NCI-H2081 (cell line): ENCODE data around the gene BTBD9.
A peak's percentile ranks its signal among the peaks of the same experiment; 100 is the strongest.

Source experiments
- DNase-seq, 2 experiments: peaks; one replicate each; lab custom pipeline; 2025; lab: John Stamatoyannopoulos, UW

Gene BTBD9

DNA sequence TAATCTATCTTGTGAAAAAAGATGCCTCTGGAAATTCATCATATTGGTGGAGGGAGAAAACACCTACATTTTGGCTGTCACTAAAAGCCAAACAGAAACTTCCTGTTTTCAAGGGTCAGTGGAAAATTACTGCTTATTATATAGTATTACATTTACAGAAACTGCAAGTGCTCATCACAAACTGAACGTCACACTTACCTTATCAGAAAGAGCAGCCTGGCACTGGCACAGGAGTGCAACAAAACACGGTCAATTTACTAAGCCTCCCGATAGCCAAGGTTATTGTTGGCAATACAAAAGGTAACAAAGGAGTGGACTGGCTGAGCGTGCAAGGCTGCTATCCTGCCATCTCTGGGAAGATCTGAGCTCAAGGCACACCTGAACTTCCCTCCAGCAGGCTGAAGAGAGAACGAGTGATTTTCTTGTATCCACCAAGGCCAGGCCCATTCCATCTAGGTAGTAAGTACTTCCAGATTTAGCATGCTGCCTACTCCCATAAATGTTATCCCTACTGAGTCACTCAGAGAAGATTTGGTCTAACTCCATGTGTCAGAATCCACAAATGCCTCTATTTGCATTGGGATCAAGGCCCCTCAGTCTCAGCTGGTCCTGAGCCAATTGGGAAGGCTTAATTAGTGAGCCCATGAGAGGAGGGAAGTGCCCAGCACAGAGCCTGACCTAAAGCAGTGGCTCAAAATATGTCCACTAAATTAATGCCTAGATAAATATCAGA lies 399.8 kb downstream of the BTBD9 start:
- DNase-seq: peak; percentile 39 to 72

DNA sequence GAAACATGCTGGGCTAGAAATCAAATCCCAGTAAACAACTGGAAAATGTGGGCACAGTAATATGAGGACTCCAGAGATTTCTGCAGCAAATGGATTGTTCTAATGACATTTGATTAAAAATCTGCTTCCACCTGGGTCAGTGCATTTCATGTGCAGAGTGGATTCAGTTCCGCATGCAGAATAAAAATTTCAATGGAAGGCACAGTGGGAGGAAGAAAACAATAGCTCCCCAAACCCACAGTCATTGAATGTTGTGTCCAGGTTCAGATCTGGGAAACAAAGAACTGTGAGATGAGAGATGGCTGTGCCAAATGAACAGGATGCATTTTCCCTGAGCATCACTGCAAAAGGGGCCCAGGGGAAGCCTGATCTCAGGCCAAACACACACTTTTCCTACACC lies 403.1 kb downstream of the BTBD9 start:
- peak in 1 of 2 experiments; percentile 29 for DNase-seq

DNA sequence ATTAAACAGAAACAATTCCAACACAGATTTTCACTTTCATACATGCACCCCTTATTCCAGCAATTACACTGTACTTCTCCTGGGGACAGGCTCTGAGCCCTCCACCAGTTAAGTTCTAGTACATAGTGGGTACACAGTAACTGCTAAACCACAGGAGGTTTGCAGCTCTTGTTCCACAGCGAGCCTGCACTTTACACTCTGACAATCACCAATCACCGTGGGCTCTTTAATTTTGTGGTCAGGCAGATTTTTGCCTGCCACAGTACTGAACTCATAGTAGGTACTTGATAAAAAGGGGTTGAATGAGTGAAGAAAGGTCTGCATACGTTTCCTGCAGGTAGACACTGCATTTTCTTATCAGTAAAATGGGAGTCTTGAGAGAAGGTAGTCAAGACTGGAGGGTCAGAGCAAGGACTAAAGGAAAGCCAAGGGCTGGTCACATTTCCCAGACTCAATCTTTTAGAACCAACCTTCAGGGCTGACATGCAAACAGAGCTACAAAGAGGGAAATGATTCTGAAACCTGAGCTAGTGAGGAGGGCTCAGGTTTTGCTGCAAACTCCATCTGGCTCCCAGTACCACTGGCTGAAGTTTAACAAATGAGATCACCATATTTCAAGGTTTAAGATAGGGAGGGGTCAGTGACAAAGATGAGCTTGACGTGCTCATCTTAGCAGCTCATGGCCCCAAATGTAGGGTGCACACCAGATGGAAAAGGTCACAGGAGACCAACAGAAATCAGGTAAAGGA lies 404.6 kb downstream of the BTBD9 start:
- no peak for DNase-seq

DNA sequence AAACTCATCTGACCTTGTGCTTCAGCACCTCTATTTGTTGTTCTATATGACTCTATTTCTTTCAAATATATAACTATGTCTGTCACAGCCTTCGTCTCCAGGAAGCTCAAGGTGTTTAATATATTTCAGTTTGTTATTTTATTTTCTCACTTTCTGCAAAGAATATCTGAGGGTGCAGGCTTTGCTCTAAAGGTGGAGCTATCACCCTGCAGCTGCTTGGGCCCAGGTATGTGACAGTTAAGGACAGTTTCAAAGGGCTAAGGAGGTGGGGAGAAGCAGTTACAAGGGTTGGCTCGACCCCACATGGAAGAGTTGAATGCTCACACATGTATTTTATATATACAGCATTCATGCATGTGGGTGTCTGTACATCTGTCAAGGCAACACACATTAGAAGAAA lies 405.6 kb downstream of the BTBD9 start:
- no peak for DNase-seq

DNA sequence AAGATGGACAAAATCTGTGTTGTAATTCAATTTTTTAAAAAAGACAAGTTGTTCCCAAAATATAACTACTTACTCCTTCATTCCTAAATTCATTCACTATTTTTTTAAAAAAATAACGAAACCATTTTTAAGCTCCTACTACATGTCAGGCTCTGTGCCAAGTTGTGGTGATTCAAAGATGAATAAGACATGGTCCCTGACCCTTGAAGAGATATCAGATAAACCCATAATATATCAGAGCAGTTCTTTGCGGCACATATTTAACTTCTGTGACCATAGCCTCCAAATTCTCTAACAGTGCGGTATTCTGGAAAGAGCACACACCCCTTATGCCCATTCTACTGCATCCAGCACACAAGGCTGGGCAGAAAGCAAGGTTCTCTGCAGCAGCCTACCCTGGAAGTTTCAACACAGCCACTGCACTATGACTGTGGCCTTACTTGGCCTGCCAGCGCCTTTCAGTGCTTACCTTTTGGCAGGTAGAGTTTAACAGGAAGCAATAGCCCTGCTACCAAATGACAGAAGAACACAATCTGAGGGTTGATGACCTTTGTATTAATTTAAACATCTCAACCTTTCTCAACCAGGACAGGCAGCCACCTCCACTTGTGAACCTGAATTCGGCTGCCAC lies 406.5 kb downstream of the BTBD9 start:
- no peak for DNase-seq

DNA sequence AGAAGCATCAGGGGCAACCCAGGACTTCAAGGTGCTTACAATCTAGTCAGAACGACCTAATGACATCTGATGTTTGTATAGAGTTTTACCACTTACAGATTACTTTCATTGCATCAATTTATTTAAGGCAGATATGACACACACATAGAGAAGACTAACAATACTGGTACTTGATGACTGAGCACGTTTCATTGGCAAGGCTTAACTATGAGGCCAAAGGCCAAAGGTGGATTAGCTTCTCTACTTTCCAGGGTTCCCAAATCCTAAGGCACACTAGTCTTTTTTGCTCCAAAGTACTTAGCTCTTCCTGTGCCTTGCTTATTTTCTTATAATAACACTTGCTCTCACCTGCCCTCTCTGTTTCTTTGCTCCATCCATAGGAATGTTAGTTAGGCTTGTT lies 414.0 kb downstream of the BTBD9 start:
- DNase-seq: no peak

DNA sequence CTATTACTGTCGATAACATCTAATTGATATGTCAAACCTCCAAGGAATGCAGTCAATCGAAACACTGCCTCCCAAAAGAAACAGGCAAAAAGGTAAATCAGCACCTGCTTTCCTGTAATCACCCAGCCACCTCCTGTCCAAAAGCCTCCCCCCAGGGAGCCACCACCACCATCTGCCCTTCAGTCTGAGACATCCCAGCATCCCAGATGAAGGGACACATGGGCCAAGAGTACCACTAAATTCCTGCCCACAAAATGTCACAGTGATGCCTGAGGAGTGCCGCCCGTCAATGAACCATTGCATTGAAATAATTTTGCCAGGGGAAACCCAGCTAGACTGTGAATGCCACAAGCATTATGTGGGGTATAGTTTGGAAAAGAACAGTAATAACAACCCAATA lies 418.5 kb downstream of the BTBD9 start:
- DNase-seq: no peak

DNA sequence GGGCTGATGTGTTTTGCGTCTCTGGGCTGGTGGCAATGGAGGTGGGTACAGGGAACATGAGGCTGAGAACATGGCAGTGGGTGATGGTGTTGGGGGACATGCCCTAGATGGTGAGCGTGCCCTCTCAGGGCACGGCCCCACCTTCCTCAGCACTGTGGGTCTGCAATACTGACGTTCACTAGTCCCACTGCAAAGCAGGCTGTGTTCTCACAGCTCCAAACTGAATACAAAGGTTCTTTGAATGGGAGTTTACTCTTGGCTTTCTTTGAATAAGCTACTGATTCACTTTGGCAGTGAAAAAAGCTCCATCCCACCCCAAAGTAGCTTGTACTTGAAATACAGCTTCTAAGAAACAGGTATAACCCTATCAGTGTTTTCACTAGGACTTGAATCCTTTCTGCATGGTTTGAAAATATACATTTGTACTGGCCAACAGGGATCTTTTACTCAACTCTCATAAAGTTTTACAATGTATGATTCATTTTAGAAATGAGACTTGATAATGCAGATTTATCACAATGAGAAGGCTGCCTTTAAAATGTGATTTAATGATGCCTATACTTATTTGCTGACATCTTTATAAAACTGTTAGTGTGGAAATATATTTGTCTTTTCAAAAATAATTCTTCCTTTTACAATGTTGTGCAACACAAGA lies 419.5 kb downstream of the BTBD9 start:
- no peak for DNase-seq

DNA sequence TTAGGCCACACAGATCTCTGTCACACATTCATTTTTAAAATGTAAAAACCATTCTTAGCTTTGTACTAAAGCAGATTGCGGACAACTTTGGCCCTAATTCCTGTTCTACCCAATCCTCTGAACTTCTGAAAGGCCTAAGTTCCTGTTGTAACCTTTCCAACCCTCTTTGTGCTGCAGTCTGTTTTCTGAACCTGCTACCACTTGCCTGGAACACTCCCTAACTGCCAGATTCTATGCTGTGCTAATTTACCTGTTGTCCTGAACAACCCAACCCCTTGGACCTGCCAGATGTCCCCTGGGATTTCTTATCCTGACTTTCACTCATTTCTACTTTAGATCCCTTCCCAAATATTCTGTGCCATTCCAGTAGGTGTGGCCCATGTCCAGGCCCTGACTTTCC lies 421.5 kb downstream of the BTBD9 start:
- DNase-seq: no peak

DNA sequence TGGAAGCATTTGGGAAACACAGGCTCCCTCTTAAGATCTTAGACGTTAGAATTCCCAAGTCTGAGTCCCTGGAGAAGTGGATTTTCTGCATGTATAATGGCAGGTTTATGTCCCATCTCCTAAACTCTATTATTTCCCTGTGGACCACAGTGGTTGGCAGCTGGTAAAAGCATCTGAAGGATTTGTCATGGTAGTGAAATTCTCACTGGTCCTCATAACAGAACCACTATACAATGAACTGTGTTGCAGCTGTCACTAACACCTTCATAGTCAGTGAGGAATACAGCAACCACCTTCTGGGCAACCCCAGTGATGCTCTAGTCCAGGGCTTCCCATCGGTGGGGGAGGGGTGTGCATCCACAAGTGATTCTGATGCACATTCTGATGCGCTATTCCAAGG lies 423.3 kb downstream of the BTBD9 start:
- no peak for DNase-seq

DNA sequence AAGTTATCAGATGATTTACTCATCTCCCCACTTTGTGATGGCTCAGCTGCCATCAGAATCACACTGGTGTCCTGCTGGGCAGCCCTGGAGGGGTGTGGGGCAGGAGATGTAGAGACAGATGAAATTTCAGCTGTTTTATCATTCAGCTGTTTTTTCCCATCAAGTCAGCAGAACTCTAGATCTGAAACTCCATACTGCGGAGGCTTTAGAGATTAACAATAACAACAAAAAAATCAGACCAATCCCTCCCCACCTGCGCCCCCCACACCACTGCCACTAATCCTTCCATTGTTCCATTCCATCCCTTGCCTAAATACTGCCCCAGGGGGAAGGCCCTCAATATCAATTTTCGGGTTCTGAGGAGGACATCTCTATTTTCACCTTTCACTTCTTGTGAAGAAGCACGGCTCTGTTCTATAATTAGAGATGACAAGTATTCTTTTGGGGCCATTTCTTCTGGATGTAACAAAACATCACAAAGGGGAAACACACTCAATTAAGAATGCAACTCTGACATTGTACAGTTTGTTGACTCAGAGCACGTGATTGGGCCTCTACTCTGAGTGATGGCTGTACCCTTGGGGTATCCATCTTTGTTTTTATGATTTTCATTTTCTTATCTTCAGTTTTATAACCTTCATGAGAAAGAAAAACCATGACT lies 423.9 kb downstream of the BTBD9 start:
- no peak for DNase-seq

DNA sequence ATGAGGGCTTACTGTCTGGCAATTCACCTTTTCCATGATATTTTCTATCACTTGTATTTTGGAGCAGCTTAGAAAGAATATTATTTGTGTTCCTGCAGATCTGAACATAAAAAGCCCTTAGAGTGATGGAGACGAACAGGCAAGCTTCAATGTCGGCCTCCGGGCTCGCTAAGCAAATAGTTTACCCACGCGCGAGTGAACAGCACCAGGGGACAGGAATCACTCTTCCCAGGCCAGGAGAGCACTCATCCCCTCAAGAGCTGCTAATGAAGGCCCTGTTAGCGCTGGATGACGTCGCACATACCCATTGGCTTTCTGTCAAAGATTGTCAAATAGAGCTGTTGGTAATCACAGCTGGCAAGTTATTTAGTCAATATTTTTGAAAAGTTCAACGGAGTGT lies 424.5 kb downstream of the BTBD9 start:
- peak; percentile 21 to 76 for DNase-seq

DNA sequence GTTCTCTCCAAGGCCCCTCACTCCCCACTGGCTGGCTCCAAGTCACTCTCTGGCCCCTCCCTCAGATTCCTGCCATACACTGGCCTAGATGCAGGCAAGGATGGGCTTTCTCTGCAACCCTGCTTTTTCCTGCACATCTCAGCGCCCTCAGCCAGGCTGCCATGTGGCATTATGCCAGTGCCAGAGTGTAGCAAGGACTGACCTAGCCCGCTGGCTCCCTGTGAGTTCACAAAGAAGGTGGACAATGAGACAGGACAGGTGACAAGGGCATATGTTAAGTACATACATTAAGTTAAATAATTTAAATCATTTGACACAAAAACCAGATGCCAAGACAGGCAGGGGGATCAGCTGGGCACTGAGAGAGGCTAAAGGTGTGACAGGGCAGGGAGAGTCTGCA lies 425.6 kb downstream of the BTBD9 start:
- DNase-seq: no peak

DNA sequence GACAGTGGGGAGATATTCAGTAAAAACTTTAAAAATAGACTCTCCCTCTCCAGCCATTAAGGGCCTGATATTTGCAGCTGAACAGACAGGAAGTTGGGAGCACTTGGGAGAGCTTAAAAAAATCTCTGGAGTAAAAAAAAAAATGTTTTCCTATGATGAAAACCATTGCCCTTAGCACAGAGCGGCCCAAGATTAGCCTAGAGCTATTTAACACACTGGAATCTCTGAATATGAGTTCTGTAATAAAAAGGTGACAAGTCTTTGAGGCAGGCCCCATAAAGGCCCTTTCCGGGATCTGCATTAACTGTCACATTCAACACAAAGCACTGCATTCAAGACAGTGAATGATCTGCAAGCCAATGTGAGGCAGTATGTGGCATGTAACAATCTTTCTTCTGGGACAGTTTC lies 426.5 kb downstream of the BTBD9 start:
- no peak for DNase-seq

DNA sequence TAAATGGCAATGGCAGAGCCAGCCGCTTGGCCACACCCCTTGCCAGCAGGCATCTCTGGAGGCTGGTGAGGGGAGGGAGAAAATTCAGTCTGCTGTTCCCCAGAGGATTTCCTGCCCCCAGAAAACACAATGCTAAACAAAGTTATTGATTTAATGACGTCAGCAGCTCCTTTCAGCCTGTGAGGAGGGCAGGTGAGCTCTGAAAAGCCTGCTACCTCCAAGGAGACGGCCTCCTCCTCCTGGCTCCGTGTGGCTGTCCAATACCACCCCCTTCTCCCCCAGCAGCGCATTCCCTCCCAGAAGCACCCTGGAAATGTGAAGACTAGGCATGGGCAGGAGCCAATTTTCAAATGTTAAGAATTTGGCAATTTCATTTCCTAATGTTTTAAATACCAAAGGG lies 427.1 kb downstream of the BTBD9 start:
- peak; percentile 86 to 91 for DNase-seq

DNA sequence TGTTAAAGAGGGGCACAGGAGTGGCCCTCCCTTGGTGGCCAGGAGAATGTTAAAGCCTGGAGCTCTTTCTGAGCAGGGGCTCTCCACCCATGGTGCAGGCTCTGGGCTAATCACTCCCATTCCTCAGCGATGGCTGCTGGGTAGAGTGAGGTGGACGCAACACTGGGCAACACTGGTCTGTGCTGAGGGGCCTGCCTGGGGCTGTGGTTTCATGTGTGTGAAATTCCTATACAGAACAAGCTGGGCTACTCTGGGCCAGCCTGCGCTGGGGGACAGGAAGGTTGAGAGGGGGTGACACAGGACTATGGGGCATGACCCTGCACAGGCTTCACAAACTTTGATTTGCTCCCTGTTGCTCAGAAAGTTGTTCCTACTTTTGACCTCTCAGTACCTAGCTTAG lies 427.6 kb downstream of the BTBD9 start:
- no peak for DNase-seq

DNA sequence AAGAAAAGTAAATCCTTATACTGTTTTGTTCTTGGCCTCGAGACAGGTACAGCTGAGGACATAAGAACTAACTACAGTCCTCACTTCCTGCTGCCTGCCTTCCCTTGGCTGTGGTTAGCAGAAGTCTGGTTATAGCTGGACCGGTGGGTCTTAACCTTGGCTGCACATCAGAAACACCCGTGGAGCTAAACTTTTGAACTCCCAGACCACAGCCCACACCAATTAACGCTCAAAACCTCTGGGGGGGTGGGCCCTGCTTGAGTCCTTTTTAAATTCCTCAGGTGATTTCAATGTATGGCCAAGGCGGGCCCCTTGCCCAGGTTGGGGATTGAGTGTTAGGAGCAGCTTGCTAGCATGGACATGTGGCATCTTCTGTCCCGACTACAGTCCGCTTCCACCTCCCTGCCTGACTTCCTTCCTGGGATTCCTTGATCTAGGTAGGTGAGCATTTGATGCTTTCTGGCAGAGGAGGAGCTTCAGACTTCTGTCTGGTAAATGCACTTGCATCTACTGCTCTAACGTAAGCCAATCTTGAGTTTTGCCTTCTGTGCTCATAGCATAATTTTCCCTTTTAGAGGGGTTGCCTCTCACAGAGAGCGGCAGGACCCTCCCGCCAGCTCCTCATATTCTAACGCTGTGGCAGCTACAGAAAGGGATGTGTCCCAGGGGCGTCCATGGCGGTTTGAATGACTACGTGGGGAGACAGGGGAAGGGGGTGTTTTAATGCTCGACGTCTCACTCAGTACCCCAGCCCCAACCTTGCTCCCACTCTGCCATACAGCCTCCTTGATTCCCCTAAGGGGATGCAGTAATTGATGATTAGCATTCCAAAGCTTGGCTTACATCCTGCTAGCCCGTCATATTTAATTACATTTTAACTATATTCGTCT lies 430.1 kb downstream of the BTBD9 start:
- DNase-seq: no peak

DNA sequence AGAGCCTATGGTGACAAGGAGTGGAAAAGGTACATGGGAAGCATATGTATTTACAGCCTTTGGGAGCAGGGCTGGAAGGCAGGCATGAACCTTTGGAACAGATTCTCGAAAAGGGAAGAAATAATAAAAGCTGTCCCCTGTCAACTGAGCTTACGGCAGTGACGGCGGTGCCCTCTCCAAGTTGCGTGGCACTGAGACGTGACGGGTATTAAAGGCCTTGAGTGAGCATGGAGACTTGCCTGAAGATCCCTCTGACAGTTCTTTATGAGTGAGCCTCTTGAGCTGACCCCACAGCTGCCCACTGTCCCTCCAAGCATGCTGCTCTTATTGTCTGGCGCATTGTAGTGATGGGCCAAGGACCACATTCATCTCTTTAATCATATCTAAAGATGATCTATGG lies 431.7 kb downstream of the BTBD9 start:
- DNase-seq: no peak

DNA sequence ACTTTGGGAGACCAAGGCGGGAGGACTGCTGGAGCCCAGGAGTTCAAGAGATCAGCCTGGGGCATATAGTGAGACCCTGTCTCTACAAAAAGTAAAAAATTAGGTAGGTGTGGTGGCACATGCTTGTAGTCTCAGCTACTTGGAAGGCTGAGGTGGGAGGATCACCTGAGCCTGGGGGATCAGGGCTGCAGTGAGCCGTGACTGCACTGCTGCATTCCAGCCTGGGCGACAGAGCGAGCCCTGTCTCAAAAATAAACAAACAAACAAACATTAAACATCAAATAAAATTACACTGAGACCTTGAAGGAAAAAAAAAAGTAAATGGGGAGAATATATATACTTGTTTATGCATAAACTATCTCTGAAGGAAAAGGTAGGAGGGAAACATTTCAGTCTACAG lies 432.4 kb downstream of the BTBD9 start:
- DNase-seq: no peak

DNA sequence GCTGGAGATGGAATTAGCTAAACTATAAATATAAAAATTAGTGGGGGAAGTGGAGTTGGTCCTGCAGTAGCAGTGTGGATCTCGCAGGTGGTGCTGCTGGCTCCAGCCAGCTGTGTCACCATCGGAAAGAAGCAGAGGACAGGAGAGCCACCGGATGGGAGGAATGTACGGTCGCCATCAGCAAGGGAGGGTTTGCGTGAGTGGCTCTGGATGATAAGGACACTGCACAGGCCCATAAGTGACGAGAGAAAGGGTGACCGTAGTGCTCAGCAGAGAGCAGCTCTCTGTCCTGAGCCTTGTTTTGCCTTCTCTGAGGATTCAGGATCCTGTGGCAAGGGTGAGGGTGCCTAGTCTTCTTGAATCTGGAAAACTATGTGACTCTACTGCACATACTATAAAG lies 441.5 kb downstream of the BTBD9 start:
- DNase-seq: peak in 1 of 2 experiments; percentile 6

DNA sequence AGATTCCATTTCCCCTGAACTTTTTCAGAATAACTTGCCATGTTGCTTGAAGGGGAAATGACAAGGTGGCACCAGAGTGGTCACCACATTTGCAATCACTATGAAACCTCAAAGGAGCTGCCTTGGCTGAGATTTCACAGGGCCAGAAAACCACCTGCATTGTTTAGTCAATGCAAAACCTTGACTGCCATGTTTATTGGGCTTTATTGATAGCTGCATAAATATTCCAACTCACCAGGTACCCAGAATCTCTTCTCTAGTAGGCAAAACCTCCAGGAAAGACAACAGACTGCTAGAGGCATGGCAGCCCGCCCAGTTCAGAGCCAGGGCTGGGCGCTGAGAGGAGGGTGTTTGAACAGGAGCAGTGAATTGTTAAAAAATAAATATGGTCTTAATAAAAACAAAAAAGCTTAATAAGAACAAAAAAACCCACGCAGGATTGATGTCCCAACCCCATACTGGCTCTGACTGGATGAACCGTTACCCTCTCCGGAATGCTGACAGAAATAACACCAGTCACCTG lies 444.6 kb downstream of the BTBD9 start:
- peak in 1 of 2 experiments; percentile 59 for DNase-seq
